GM12878 (cell line): Measurements from ENCODE around the gene SMOC2. TPM values are rescaled to one million over a fixed set of nuclear protein-coding genes. Genes with fewer than 3 reads are reported as not detected.

Experiments used
- ATAC-seq: fragments of 200-7000 bp; cut with Tn5 transposase; 3 replicates; pipeline ENCODE4 v1.9.1; 2020; ENCODE audit warnings: mild to moderate bottlenecking, moderate library complexity
- BruUV-seq: library from RNA; stranded (reverse); fragments of 400-500 nt; replicated peaks from 2 replicates; lab custom pipeline; 2021; lab: Mats Ljungman, UMichigan
- CTCF ChIA-PET: fragments of 300-600 bp; sonication (Branson Sonifier 250); formaldehyde crosslinking; extraction: SDS; loops from one replicate; lab custom pipeline; 2021; ENCODE audit warnings: inconsistent platforms; lab: Yijun Ruan, JAX
- POLR2A ChIA-PET: fragments of 350-600 bp; formaldehyde crosslinking; extraction: SDS; loops from one replicate; lab custom pipeline; 2021; ENCODE audit warnings: inconsistent platforms; lab: Charles Lee
- RAD21 ChIA-PET: fragments of 300-600 bp; sonication (Branson Sonifier 250); formaldehyde crosslinking; loops from one replicate; lab custom pipeline; 2023; ENCODE audit warnings: antibody characterized with exemption; ENCODE audit not compliant: unreplicated experiment; lab: Charles Lee
- SMC1A ChIA-PET: fragments of 300-600 bp; sonication (Branson Sonifier 250); formaldehyde crosslinking; loops from one replicate; lab custom pipeline; 2023; ENCODE audit not compliant: unreplicated experiment, uncharacterized antibody; lab: Charles Lee
- DNase-seq: peaks from one replicate; pipeline ENCODE4 v3.0.0-alpha.2; 2011; ENCODE audit warnings: low read depth, low spot score
- FAIRE-seq: peaks from 3 replicates; lab custom pipeline; 2011; peaks lifted over from hg19 to GRCh38; lab: Jason Lieb, UNC
- H2AFZ ChIP-seq: 2 replicates; pipeline ENCODE4 v1.6.0; 2011; ENCODE audit warnings: low read depth, low read length, control low read depth; ENCODE audit not compliant: control insufficient read depth
- H3K27ac ChIP-seq: 2 replicates; pipeline ENCODE4 v1.5.1; 2011; ENCODE audit warnings: control low read depth; ENCODE audit not compliant: control insufficient read depth, insufficient read depth
- H3K27me3 ChIP-seq, 2 experiments: replicated peaks in 1 of 2; 2 replicates each; pipeline versions ENCODE4 v1.6.0 to v1.6.1; 2011; ENCODE audit warnings: low read length in 1 of 2; ENCODE audit not compliant: control insufficient read depth in 2 of 2, insufficient read depth in 2 of 2
- H3K36me3 ChIP-seq, 2 experiments: 2 replicates each; pipeline ENCODE4 v1.5.1; 2011; ENCODE audit warnings: low read length in 1 of 2; ENCODE audit not compliant: control insufficient read depth in 2 of 2, insufficient read depth in 2 of 2
- H3K4me1 ChIP-seq: 2 replicates; pipeline ENCODE4 v1.6.1; 2011; ENCODE audit warnings: mild to moderate bottlenecking, low read length, moderate library complexity, mixed read lengths; ENCODE audit not compliant: control insufficient read depth, insufficient read depth
- H3K4me2 ChIP-seq: 2 replicates; pipeline ENCODE4 v1.6.0; 2011; ENCODE audit warnings: control low read depth; ENCODE audit not compliant: control insufficient read depth, insufficient read depth
- H3K4me3 ChIP-seq: fragments of 200-600 bp; sonication (generic); 2 replicates; pipeline ENCODE4 v1.5.1; 2016
- H3K79me2 ChIP-seq: 2 replicates; pipeline ENCODE4 v1.6.0; 2011; ENCODE audit warnings: low read length; ENCODE audit not compliant: control insufficient read depth, insufficient read depth
- H3K9ac ChIP-seq: 2 replicates; pipeline ENCODE4 v1.8.0; 2011; ENCODE audit warnings: low read length, control low read depth, mixed read lengths; ENCODE audit not compliant: control insufficient read depth, insufficient read depth
- H3K9me3 ChIP-seq: replicated peaks from 3 replicates; pipeline ENCODE4 v1.5.1; 2011; ENCODE audit warnings: mild to moderate bottlenecking, low read length; ENCODE audit not compliant: control insufficient read depth, insufficient read depth
- H4K20me1 ChIP-seq: 2 replicates; pipeline ENCODE4 v1.6.0; 2011; ENCODE audit not compliant: control insufficient read depth, insufficient read depth
- ATF7 ChIP-seq: fragments of 450-650 bp; IDR thresholded peaks from 2 replicates; pipeline ENCODE4 v1.6.1; 2016; ENCODE audit warnings: low read depth, mild to moderate bottlenecking
- EGR1 ChIP-seq, 2 experiments: IDR thresholded peaks; 1 replicate in 1 of 2; 2 replicates in 1 of 2; pipeline ENCODE4 v1.6.1; 2011 to 2012; ENCODE audit warnings: low read depth in 2 of 2, low read length in 2 of 2, borderline replicate concordance in 1 of 2, mild to moderate bottlenecking in 1 of 2, moderate library complexity in 1 of 2
- GABPA ChIP-seq: IDR thresholded peaks from 2 replicates; pipeline ENCODE4 v1.6.1; 2014; ENCODE audit warnings: antibody characterized with exemption, low read depth, mild to moderate bottlenecking, inconsistent platforms
- HDAC6 ChIP-seq: fragments of 200-600 bp; sonication (generic); IDR thresholded peaks from one replicate; pipeline ENCODE4 v1.8.0; 2017; ENCODE audit warnings: antibody characterized with exemption; ENCODE audit not compliant: unreplicated experiment
- KDM1A ChIP-seq: fragments of 200-600 bp; sonication (generic); IDR thresholded peaks from 2 replicates; pipeline ENCODE4 v1.6.1; 2016; ENCODE audit warnings: borderline replicate concordance
- RBBP5 ChIP-seq: fragments of 200-600 bp; sonication (generic); conservative IDR thresholded peaks from 2 replicates; pipeline ENCODE4 v1.6.1; 2016
- ZNF207 ChIP-seq: fragments of 450-650 bp; IDR thresholded peaks from 2 replicates; pipeline ENCODE4 v1.6.1; 2014; ENCODE audit warnings: antibody characterized with exemption, mild to moderate bottlenecking, borderline replicate concordance
- WGBS: methylation state at CpG from one replicate; pipeline ENCODE4 v1.1.6; 2016; ENCODE audit warnings: low lambda C conversion rate; ENCODE audit not compliant: insufficient replicate concordance, insufficient coverage; ENCODE audit errors: missing lambda C conversion rate; 5-methylcytosine and 5-hydroxymethylcytosine counted together
- in situ Hi-C: fragments of 300-500 bp; cut with MboI; formaldehyde crosslinking; loops from 9 replicates; pipeline ENCODE4 v1.14.3; 2018; ENCODE audit warnings: mixed read lengths
- intact Hi-C: fragments of 100-400 bp; cut with micrococcal nuclease; formaldehyde crosslinking; loops from one replicate; pipeline ENCODE4 v1.14.2; 2022; ENCODE audit not compliant: unreplicated experiment
- polyA plus RNA-seq, 11 experiments: library from polyadenylated mRNA; depleted of rRNA in 4 of 11; unstranded in 6 of 11; stranded (reverse) in 5 of 11; fragments of >200 nt; fragmentation: Nextera tagmentation in 4 of 11; fragmentation: Illumina TruSeq in 1 of 11; extraction: Ambion mirVana in 4 of 11; extraction: Trizol in 1 of 11; gene quantifications; 1 replicate in 1 of 11; 2 replicates in 10 of 11; pipeline versions ENCODE4 v1.2.1 to v1.2.3, GENCODE V29; 2011 to 2016; ENCODE audit warnings: inconsistent platforms in 2 of 11, missing spikeins in 2 of 11, low read depth in 1 of 11
- total RNA-seq, 4 experiments: library from RNA; depleted of rRNA in 3 of 4; stranded (reverse); fragments of >200 nt in 3 of 4; fragmentation: Illumina TruSeq in 1 of 4; extraction: Trizol in 1 of 4; gene quantifications; 2 replicates each; pipeline versions ENCODE4 v1.2.1 to v1.2.3, GENCODE V29; 2013 to 2021
- TF ChIP-seq, protein P1 (sequence below): fragments of 450-650 bp; IDR thresholded peaks from 2 replicates; pipeline ENCODE4 v1.6.1; 2014; ENCODE audit warnings: mild to moderate bottlenecking
- TF ChIP-seq, protein P2 (sequence below): fragments of 450-650 bp; formaldehyde crosslinking; IDR thresholded peaks from 2 replicates; pipeline ENCODE4 v1.5.0; 2022; ENCODE audit warnings: mild to moderate bottlenecking, missing genetic modification characterization

The SMOC2 gene
- total and polyA plus RNA-seq, 10 of the 15 experiments (the other 5 are each of a cell fraction or from before 2014, with no cell fraction given) = 0.10 to 0.12 TPM; not detected in 8

DNA sequence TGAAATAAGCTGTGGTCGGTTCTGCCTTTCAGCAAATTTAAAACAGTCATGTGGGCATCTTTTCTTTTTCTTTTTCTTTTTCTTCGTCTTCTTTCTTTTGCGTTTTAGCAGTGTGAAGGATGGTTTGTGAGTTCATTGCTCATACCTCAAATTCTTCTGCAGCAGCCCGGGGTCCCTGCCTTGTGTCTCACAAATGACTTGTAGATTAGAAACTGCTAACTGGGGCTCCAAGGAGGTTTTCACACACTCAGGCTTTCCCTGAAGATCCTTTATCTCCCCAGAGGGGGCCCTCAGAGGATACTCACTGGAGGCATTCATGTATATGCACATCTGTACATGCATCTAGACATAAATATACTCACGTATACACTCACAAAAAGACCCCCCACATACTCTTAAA lies 1.7 kb downstream of the SMOC2 start:
- FAIRE-seq (no peak), DNase-seq (no peak), ATAC-seq (no peak)
- Histone ChIP-seq H3K9ac (no peak overlapping the region), H3K27me3 (no peaks in the 10 kb centered on the region), H3K4me3 (no peak overlapping the region), H2AFZ (no peak overlapping the region), H3K4me2 (no peak overlapping the region), H4K20me1 (no peaks in the 10 kb centered on the region), H3K4me1 (no peaks in the 10 kb centered on the region), H3K79me2 (no peaks in the 10 kb centered on the region), H3K9me3 (no peaks in the 10 kb centered on the region), H3K27ac (no peak overlapping the region), H3K36me3 (no peaks in the 10 kb centered on the region)
- intact Hi-C loops (no loop called here), in situ Hi-C loops (no loop called here)
- TF ChIP-seq ATF7 (no peak), KDM1A (no peak), HDAC6 (no peak), ZNF207 (no peak), GABPA (no peak), EGR1 (IDR thresholded peaks at IDR 0.05; ENCODE audit: borderline replicate concordance in 1 of 2, low read depth in 2 of 2, low read length in 2 of 2) (no peak), RBBP5 (no peak)
- TF ChIP-seq, protein P1, sequence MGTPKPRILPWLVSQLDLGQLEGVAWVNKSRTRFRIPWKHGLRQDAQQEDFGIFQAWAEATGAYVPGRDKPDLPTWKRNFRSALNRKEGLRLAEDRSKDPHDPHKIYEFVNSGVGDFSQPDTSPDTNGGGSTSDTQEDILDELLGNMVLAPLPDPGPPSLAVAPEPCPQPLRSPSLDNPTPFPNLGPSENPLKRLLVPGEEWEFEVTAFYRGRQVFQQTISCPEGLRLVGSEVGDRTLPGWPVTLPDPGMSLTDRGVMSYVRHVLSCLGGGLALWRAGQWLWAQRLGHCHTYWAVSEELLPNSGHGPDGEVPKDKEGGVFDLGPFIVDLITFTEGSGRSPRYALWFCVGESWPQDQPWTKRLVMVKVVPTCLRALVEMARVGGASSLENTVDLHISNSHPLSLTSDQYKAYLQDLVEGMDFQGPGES = no peak
- TF ChIP-seq, protein P2, sequence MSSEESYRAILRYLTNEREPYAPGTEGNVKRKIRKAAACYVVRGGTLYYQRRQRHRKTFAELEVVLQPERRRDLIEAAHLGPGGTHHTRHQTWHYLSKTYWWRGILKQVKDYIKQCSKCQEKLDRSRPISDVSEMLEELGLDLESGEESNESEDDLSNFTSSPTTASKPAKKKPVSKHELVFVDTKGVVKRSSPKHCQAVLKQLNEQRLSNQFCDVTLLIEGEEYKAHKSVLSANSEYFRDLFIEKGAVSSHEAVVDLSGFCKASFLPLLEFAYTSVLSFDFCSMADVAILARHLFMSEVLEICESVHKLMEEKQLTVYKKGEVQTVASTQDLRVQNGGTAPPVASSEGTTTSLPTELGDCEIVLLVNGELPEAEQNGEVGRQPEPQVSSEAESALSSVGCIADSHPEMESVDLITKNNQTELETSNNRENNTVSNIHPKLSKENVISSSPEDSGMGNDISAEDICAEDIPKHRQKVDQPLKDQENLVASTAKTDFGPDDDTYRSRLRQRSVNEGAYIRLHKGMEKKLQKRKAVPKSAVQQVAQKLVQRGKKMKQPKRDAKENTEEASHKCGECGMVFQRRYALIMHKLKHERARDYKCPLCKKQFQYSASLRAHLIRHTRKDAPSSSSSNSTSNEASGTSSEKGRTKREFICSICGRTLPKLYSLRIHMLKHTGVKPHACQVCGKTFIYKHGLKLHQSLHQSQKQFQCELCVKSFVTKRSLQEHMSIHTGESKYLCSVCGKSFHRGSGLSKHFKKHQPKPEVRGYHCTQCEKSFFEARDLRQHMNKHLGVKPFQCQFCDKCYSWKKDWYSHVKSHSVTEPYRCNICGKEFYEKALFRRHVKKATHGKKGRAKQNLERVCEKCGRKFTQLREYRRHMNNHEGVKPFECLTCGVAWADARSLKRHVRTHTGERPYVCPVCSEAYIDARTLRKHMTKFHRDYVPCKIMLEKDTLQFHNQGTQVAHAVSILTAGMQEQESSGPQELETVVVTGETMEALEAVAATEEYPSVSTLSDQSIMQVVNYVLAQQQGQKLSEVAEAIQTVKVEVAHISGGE (CRISPR knock-in tag) = no peak
- SMC1A ChIA-PET = no interaction called here
- 11% methylated on average over 4 of the region's 5 CpGs for WGBS
- BruUV-seq = no TSS peak
- CTCF ChIA-PET = no interaction called here
- RAD21 ChIA-PET = no interaction called here
- POLR2A ChIA-PET = no interaction called here
